Measurements from ENCODE around the gene TMEM271.

TMEM271 gene

DNA sequence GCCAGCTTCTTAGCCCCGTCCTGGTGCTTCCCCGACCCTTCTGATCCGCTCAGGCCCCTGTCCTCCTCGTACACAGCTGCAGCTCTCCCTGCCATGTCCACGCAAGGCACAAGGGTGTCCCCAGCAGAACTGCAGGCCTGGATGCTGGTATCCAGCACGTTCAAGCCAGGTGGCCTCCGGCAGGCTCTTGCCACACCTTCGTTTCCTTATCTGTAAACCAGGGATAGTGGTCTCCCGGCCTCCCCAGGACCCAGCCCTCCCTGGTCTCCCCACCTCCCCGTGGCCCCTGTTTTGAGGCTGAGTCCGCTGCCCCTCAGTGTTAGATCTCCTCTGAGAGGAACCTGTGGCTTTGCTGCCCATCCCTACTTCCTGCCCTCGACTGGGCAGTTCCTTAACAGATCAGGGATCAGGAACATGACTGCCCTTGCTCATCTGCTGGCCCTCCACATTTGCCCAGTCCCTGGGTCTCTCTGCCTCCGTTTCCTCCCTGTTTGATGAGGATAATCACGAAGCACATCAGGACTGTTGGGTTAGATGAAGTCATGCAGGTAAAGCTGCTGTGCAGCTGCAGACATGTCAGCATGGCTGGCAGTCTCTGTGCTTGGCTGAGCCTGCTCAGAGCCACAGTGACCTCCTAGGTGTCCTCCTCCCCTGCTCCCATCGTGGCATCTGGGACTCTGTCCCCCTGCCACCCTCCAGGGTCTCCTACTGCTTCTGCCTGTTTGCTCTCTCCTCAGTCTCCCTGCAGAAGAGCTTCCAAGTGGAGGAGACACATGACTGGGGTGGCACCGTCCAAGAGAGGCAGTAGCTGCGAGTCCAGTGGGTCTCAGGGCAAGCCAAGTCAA lies 44.2 kb downstream of the TMEM271 start:
- ChIA-PET CTCF (no interaction called here), POLR2A (no interaction called here)
- TF ChIP-seq, protein P1, sequence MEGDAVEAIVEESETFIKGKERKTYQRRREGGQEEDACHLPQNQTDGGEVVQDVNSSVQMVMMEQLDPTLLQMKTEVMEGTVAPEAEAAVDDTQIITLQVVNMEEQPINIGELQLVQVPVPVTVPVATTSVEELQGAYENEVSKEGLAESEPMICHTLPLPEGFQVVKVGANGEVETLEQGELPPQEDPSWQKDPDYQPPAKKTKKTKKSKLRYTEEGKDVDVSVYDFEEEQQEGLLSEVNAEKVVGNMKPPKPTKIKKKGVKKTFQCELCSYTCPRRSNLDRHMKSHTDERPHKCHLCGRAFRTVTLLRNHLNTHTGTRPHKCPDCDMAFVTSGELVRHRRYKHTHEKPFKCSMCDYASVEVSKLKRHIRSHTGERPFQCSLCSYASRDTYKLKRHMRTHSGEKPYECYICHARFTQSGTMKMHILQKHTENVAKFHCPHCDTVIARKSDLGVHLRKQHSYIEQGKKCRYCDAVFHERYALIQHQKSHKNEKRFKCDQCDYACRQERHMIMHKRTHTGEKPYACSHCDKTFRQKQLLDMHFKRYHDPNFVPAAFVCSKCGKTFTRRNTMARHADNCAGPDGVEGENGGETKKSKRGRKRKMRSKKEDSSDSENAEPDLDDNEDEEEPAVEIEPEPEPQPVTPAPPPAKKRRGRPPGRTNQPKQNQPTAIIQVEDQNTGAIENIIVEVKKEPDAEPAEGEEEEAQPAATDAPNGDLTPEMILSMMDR (IDR thresholded peaks at IDR 0.05; ENCODE audit: control extremely low read depth, extremely low read depth, low read depth, missing control alignments), result no peak
- no peak for DNase-seq (ENCODE audit: extremely low spot score)

DNA sequence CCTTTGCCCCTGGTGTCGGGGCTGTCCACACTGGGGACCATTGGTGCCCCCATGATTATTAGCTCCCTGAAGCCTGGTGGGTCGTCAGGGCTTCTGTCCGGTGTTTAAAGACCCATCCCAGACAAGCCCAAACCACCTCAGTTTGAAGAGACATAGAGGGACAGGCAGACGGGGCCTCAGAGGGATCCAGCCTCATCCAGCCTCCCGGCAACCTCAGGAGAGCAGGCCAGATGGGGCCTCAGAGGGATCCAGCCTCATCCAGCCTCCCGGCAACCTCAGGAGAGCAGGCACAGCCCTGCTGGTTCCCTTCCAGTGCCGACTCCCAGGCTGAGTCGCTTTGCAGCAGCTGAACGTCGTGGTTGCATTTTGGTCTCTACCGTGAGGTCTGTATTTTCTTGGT lies 45.0 kb downstream of the TMEM271 start:
- ChIA-PET POLR2A (no interaction called here), CTCF (no interaction called here)
- TF ChIP-seq, protein P1 (IDR thresholded peaks at IDR 0.05; ENCODE audit: control extremely low read depth, extremely low read depth, low read depth, missing control alignments), result no peak
- no peak for DNase-seq (ENCODE audit: extremely low spot score)

DNA sequence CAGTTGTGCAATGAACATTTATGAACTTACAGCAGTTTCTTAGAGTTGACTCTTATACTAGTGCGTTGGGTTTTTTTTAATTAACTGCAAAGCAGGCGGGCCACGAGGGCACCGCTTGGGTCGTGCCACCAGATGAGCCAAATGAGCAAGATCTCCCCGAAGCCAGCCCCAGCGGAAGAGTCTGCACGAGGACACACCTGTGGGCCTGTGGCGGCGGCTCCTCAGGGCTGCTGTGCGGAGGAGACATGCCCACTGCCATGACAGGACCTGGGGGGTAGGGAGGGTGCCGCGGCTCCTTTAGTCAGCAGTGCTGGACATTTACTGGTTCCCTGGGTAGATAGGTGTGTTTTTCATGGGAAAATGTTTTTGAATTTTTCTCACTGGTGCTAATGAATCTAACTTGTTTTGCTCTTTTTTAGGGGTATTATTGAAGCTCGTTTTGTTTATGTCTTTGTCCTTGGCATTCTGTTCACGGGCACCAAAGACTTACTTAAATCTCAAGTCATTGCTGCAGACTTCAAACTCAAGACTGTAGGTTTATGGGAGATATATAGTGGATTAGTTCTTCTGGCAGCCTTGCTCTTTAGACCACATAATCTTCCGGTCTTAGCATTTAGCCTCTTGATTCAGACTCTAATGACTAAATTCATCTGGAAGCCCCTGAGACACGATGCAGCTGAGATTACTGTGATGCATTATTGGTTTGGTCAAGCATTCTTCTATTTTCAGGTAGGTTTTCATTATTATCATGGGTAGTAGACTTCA lies 45.9 kb downstream of the TMEM271 start:
- ChIA-PET CTCF (no interaction called here), POLR2A (no interaction called here)
- TF ChIP-seq, protein P1 (IDR thresholded peaks at IDR 0.05; ENCODE audit: control extremely low read depth, extremely low read depth, low read depth, missing control alignments), result no peak
- DNase-seq (ENCODE audit: extremely low spot score), result no peak

DNA sequence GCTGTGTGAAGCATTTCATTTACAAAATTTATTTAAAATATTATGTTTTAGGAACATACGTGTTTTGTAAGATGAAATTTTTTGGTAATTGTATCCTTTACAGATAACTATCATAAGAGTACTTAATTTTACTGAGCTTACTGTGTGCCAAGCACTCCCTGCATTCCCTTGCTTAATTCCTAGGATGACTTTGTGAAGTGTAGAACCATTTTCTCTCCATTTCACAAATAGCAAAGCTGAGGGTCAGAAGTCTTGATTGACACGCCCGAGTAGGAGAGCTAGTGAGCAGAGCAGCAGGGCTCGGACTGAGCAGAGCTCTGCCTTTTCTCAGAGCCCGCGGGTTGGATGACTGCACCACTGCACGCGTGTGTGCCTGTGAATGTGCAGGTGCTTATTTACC lies 46.5 kb downstream of the TMEM271 start:
- TF ChIP-seq, protein P1 (IDR thresholded peaks at IDR 0.05; ENCODE audit: control extremely low read depth, extremely low read depth, low read depth, missing control alignments), result no peak
- ChIA-PET POLR2A (no interaction called here), CTCF (no interaction called here)
- DNase-seq (ENCODE audit: extremely low spot score), result no peak

DNA sequence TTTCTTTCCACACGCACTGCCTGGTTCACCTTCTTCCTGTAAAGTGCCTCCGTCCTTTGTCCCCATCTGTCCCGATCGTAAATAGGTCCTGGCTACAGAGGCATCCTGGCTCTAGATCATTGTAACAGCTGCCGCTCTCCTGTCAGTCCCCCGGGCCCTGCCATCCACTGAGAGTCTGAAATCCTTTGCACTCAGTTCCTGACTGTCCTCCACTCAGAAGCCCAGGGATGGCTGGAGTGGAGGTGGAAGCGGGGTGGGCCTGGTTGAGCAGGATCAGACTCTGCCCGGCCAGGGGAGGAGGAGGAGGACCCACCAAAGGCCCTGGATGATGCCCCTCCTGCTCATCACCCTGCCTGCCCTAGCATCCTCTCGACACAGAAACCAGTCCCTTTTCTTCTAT lies 47.3 kb downstream of the TMEM271 start:
- DNase-seq (ENCODE audit: extremely low spot score), result no peak
- TF ChIP-seq, protein P1 (IDR thresholded peaks at IDR 0.05; ENCODE audit: control extremely low read depth, extremely low read depth, low read depth, missing control alignments), result no peak
- POLR2A ChIA-PET, result no interaction called here
- CTCF ChIA-PET, result no interaction called here

DNA sequence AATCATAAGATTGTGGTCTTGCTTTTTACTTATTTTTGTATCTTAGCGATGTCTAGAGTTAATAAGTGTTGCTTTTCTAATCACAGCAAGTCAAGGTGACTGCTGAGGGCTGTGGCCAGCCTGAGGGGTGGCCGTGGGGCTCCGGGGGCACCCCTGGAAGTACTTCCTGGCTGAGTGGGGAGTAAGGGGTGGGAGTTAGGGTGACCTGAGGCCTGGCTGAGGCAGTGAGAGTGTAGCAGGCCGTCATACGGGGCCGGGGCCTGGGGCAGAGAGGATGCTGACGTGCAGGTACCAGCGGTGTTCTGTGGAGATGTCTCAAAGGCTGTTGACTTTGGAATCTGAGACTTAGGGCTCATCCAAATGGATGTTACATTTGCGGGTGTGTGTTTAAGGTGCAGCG lies 47.8 kb downstream of the TMEM271 start:
- CTCF ChIA-PET, result no interaction called here
- POLR2A ChIA-PET, result no interaction called here
- no peak for DNase-seq (ENCODE audit: extremely low spot score)
- TF ChIP-seq, protein P1 (IDR thresholded peaks at IDR 0.05; ENCODE audit: control extremely low read depth, extremely low read depth, low read depth, missing control alignments), result no peak
